NB4 (cell line): ENCODE data around the gene WSCD2.

Experiments
- DNase-seq: peaks from one replicate; pipeline ENCODE4 v3.0.0; 2010; ENCODE audit warnings: low read depth
- H3K4me3 ChIP-seq: one replicate; pipeline ENCODE4 v1.5.1; 2011; ENCODE audit warnings: mild to moderate bottlenecking, low read depth, low read length, moderate library complexity
- MYC ChIP-seq: IDR thresholded peaks from 2 replicates; pipeline ENCODE4 v1.6.1; 2011; ENCODE audit warnings: low read depth, low read length
- POLR2A ChIP-seq: IDR thresholded peaks from 2 replicates; pipeline ENCODE4 v1.6.1; 2011; ENCODE audit warnings: mild to moderate bottlenecking; ENCODE audit not compliant: insufficient read length; ENCODE audit errors: extremely low read depth
- TF ChIP-seq, protein P1 (sequence below): IDR thresholded peaks from one replicate; pipeline ENCODE4 v1.5.1; 2012; ENCODE audit warnings: low read depth, low read length
- TF ChIP-seq, protein P2 (sequence below): IDR thresholded peaks from 2 replicates; pipeline ENCODE4 v1.6.1; 2011; ENCODE audit warnings: low read depth, low read length

WSCD2 gene

DNA sequence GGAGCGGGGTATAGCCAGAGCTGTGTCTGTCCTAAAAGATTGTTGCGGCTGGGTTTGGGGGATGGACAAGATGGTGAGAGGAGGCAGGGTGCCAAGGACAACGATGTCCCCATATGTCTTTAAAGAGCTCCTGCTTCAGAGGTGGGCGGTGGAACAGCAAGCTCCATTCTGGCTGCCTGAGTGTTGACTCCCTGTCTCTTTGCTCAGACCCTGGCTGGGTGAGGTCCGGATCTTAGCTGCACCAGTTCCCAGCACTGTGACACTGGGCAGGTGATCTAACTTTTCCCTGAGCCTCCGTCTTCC, 8.3 kb upstream of the WSCD2 start:
- DNase-seq = no peak
- TF ChIP-seq MYC (no peak), POLR2A (no peak)
- TF ChIP-seq, protein P1, sequence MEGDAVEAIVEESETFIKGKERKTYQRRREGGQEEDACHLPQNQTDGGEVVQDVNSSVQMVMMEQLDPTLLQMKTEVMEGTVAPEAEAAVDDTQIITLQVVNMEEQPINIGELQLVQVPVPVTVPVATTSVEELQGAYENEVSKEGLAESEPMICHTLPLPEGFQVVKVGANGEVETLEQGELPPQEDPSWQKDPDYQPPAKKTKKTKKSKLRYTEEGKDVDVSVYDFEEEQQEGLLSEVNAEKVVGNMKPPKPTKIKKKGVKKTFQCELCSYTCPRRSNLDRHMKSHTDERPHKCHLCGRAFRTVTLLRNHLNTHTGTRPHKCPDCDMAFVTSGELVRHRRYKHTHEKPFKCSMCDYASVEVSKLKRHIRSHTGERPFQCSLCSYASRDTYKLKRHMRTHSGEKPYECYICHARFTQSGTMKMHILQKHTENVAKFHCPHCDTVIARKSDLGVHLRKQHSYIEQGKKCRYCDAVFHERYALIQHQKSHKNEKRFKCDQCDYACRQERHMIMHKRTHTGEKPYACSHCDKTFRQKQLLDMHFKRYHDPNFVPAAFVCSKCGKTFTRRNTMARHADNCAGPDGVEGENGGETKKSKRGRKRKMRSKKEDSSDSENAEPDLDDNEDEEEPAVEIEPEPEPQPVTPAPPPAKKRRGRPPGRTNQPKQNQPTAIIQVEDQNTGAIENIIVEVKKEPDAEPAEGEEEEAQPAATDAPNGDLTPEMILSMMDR = no peak
- TF ChIP-seq, protein P2, sequence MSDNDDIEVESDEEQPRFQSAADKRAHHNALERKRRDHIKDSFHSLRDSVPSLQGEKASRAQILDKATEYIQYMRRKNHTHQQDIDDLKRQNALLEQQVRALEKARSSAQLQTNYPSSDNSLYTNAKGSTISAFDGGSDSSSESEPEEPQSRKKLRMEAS = no peak
- no peak overlapping the region for H3K4me3 ChIP-seq

- DNase-seq = no peak
- TF ChIP-seq, protein P2 = no peak
- TF ChIP-seq, protein P1 = no peak
- no peak for TF ChIP-seq POLR2A
- TF ChIP-seq MYC = no peak
- H3K4me3 ChIP-seq = no peak overlapping the region
Measured at GRCh38 chr12:108121320-108121719, 7.8 kb upstream of the WSCD2 start.

- TF ChIP-seq, protein P1 = no peak
- TF ChIP-seq, protein P2 = no peak
- TF ChIP-seq MYC = no peak
- TF ChIP-seq POLR2A = no peak
- no peak for DNase-seq
- H3K4me3 ChIP-seq = no peak overlapping the region
Measured at GRCh38 chr12:108121728-108122471, 7.2 kb upstream of the WSCD2 start.

GRCh38 chr12:108122644-108123043, 6.4 kb upstream of the WSCD2 start:
- no peak for DNase-seq
- no peak overlapping the region for H3K4me3 ChIP-seq
- TF ChIP-seq, protein P1 = no peak
- TF ChIP-seq, protein P2 = no peak
- TF ChIP-seq POLR2A = no peak
- TF ChIP-seq MYC = no peak

- DNase-seq = no peak
- H3K4me3 ChIP-seq = no peak overlapping the region
- TF ChIP-seq, protein P1 = no peak
- TF ChIP-seq MYC = no peak
- TF ChIP-seq POLR2A = no peak
- TF ChIP-seq, protein P2 = no peak
Measured at GRCh38 chr12:108123402-108123801, 5.7 kb upstream of the WSCD2 start.
